K562 (cell line): ENCODE measurements around the gene ULK3. TPM values are rescaled to one million over a fixed set of nuclear protein-coding genes. Genes with fewer than 3 reads are reported as not detected.

Experiments used
- ATAC-seq: fragments of 200-7000 bp; cut with Tn5 transposase; 3 replicates; pipeline ENCODE4 v1.9.1; 2020; ENCODE audit warnings: moderate library complexity
- BruUV-seq: library from RNA; stranded (reverse); fragments of 400-500 nt; replicated peaks from 2 replicates; lab custom pipeline; 2021; lab: Mats Ljungman, UMichigan
- CTCF ChIA-PET: fragments of 300-600 bp; formaldehyde crosslinking; extraction: SDS; loops from one replicate; lab custom pipeline; 2021; ENCODE audit warnings: low intra/inter-chr PET ratio; lab: Yijun Ruan, JAX
- POLR2A ChIA-PET: fragments of 300-600, 350-650 bp; sonication (Branson Sonifier 250); formaldehyde crosslinking; extraction: SDS; loops from one replicate; lab custom pipeline; 2021; ENCODE audit warnings: antibody characterized with exemption, inconsistent platforms; lab: Yijun Ruan, JAX
- DNase-seq, 4 experiments: peaks; one replicate each; pipeline versions ENCODE4 v3.0.0 to v3.0.0-alpha.2; 2011 to 2018; ENCODE audit warnings: low spot score in 3 of 4, mixed read lengths in 3 of 4; ENCODE audit errors: extremely low read depth in 1 of 4
- FAIRE-seq: peaks from 2 replicates; lab custom pipeline; 2011; peaks lifted over from hg19 to GRCh38; lab: Jason Lieb, UNC
- H2AFZ ChIP-seq: 2 replicates; pipeline ENCODE4 v1.6.0; 2011; ENCODE audit warnings: low read depth, low read length, control low read depth, inconsistent platforms
- H3K27ac ChIP-seq: fragments of 200-600 bp; 3 replicates; pipeline ENCODE4 v1.8.0; 2011; ENCODE audit warnings: low read depth, mild to moderate bottlenecking, control low read depth, inconsistent platforms, low read length, moderate library complexity, mixed read lengths; ENCODE audit errors: extremely low read depth
- H3K27me3 ChIP-seq, 2 experiments: fragments of 300-600 bp in 1 of 2; 2 replicates in 1 of 2; 3 replicates in 1 of 2; pipeline versions ENCODE4 v1.6.0 to v1.8.0; 2011; ENCODE audit warnings: inconsistent platforms in 2 of 2, low read length in 2 of 2, mild to moderate bottlenecking in 1 of 2, mixed read lengths in 1 of 2, moderate library complexity in 1 of 2; ENCODE audit not compliant: control insufficient read depth in 2 of 2, insufficient read depth in 2 of 2
- H3K36me3 ChIP-seq: fragments of 300-600 bp; 3 replicates; pipeline ENCODE4 v1.8.0; 2011; ENCODE audit warnings: mild to moderate bottlenecking, low read length, inconsistent platforms; ENCODE audit not compliant: control insufficient read depth, insufficient read depth
- H3K4me1 ChIP-seq, 2 experiments: fragments of 200-600 bp in 1 of 2; replicated peaks in 1 of 2; 2 replicates in 1 of 2; 3 replicates in 1 of 2; pipeline versions ENCODE4 v1.5.1 to v1.8.0; 2011; ENCODE audit warnings: inconsistent platforms in 2 of 2, low read length in 2 of 2, mild to moderate bottlenecking in 1 of 2, mixed read lengths in 1 of 2, moderate library complexity in 1 of 2; ENCODE audit not compliant: control insufficient read depth in 2 of 2, insufficient read depth in 2 of 2
- H3K4me2 ChIP-seq: 2 replicates; pipeline ENCODE4 v1.6.1; 2011; ENCODE audit warnings: low read length, control low read depth, inconsistent platforms, mixed read lengths; ENCODE audit not compliant: insufficient read depth
- H3K4me3 ChIP-seq: fragments of 200-600 bp; sonication (generic), shearing (Covaris generic); 2 replicates; pipeline ENCODE4 v1.5.1; 2016; ENCODE audit warnings: control low read depth, inconsistent platforms
- H3K79me2 ChIP-seq: fragments of 200-600 bp; 3 replicates; pipeline ENCODE4 v1.8.0; 2011; ENCODE audit warnings: low read length, inconsistent platforms; ENCODE audit not compliant: control insufficient read depth, insufficient read depth
- H3K9ac ChIP-seq, 2 experiments: 2 replicates each; pipeline versions ENCODE4 v1.6.0 to v1.6.1; 2011; ENCODE audit warnings: low read depth in 2 of 2, low read length in 2 of 2, control low read depth in 1 of 2, inconsistent platforms in 1 of 2, mild to moderate bottlenecking in 1 of 2, mixed read lengths in 1 of 2; ENCODE audit not compliant: insufficient read depth in 1 of 2
- H3K9me1 ChIP-seq: one replicate; pipeline ENCODE4 v1.6.0; 2011; ENCODE audit warnings: inconsistent platforms, mild to moderate bottlenecking, low read length, moderate library complexity; ENCODE audit not compliant: control insufficient read depth, insufficient read depth
- H3K9me3 ChIP-seq: replicated peaks from 2 replicates; pipeline ENCODE4 v1.5.1; 2011; ENCODE audit warnings: low read depth, low read length, inconsistent platforms; ENCODE audit not compliant: control insufficient read depth, insufficient read depth
- H4K20me1 ChIP-seq: replicated peaks from 2 replicates; pipeline ENCODE4 v1.6.1; 2011; ENCODE audit warnings: low read length, inconsistent platforms, mixed read lengths; ENCODE audit not compliant: control insufficient read depth, insufficient read depth
- CBX3 ChIP-seq, 2 experiments: IDR thresholded peaks; 1 replicate in 1 of 2; 2 replicates in 1 of 2; pipeline ENCODE4 v1.6.1; 2012; ENCODE audit warnings: inconsistent platforms in 2 of 2, low read length in 2 of 2, borderline replicate concordance in 1 of 2, control low read depth in 1 of 2
- HEY1 ChIP-seq: fragments of 250-450 bp; sonication (Bioruptor Pico); IDR thresholded peaks from 2 replicates; pipeline ENCODE4 v1.5.0; 2020; ENCODE audit warnings: mild to moderate bottlenecking, moderate library complexity, borderline replicate concordance
- HMG20B ChIP-seq: fragments of 250-450 bp; sonication (Bioruptor Pico); IDR thresholded peaks from 2 replicates; pipeline ENCODE4 v1.5.0; 2021; ENCODE audit warnings: mild to moderate bottlenecking
- KDM1A ChIP-seq, 2 experiments: fragments of 450-650 bp; IDR thresholded peaks; 2 replicates each; pipeline ENCODE4 v1.6.1; 2016; ENCODE audit warnings: mild to moderate bottlenecking in 2 of 2
- PPARD ChIP-seq: fragments of 250-450 bp; sonication (Bioruptor Pico); IDR thresholded peaks from 2 replicates; pipeline ENCODE4 v1.8.0; 2022; ENCODE audit warnings: inconsistent platforms, mild to moderate bottlenecking, moderate library complexity
- SRSF3 ChIP-seq: fragments of 200-400 bp; formaldehyde crosslinking; IDR thresholded peaks from 2 replicates; pipeline ENCODE4 v1.6.1; 2016; ENCODE audit warnings: mild to moderate bottlenecking, low read length, moderate library complexity; ENCODE audit not compliant: insufficient read depth
- TAF1 ChIP-seq: IDR thresholded peaks from 2 replicates; pipeline ENCODE4 v1.6.1; 2011; ENCODE audit warnings: mild to moderate bottlenecking, low read length, moderate library complexity; ENCODE audit not compliant: insufficient read depth, control insufficient read depth, severe bottlenecking; ENCODE audit errors: extremely low read depth
- XRCC4 ChIP-seq: IDR thresholded peaks from one replicate; pipeline ENCODE4 v1.6.1; 2011; ENCODE audit not compliant: insufficient read depth, insufficient read length; ENCODE audit errors: extremely low read depth
- ZFP36 ChIP-seq: fragments of 150-350 bp; IDR thresholded peaks from 2 replicates; pipeline ENCODE4 v1.6.1; 2018; ENCODE audit warnings: low read length, low read depth; ENCODE audit not compliant: partially characterized antibody
- WGBS: fragments of 100-300 bp; shearing (Covaris generic); methylation state at CpG from one replicate; pipeline ENCODE4 v1.1.6; 2016; ENCODE audit warnings: low coverage, mixed read lengths; ENCODE audit not compliant: insufficient coverage; ENCODE audit errors: missing lambda C conversion rate; 5-methylcytosine and 5-hydroxymethylcytosine counted together
- in situ Hi-C: fragments of 300-500 bp; cut with MboI; formaldehyde crosslinking; loops from 4 replicates; pipeline ENCODE4 v1.15.0; 2018; ENCODE audit warnings: inconsistent platforms, mixed read lengths
- intact Hi-C: fragments of 100-400 bp; cut with micrococcal nuclease; formaldehyde crosslinking; loops from 2 replicates; pipeline ENCODE4 v1.14.2; 2022
- polyA plus RNA-seq, 8 experiments: library from polyadenylated mRNA; depleted of rRNA in 4 of 8; stranded (reverse) in 5 of 8; unstranded in 3 of 8; fragments of >200 nt; fragmentation: Nextera tagmentation in 2 of 8; fragmentation: Illumina TruSeq in 1 of 8; extraction: Ambion mirVana in 2 of 8; extraction: Trizol in 1 of 8; gene quantifications; 2 replicates each; pipeline versions ENCODE4 v1.2.1 to v1.2.3, GENCODE V29; 2011 to 2014; ENCODE audit warnings: inconsistent platforms in 1 of 8, missing spikeins in 1 of 8
- total RNA-seq, 7 experiments: library from RNA; depleted of rRNA in 6 of 7; stranded (reverse); fragments of >200 nt in 6 of 7; fragmentation: Illumina TruSeq in 2 of 7; extraction: Trizol in 2 of 7; gene quantifications; 2 replicates each; pipeline versions ENCODE4 v1.2.1 to v1.2.3, GENCODE V29; 2011 to 2021; ENCODE audit warnings: low replicate concordance in 1 of 7
- TF ChIP-seq, protein P1 (sequence below): sonication (generic); formaldehyde crosslinking; IDR thresholded peaks from 2 replicates; pipeline ENCODE4 v1.8.0; 2022; ENCODE audit warnings: mild to moderate bottlenecking, missing genetic modification reagents, borderline replicate concordance
- TF ChIP-seq, protein P2 (sequence below): fragments of 450-650 bp; formaldehyde crosslinking; IDR thresholded peaks from 2 replicates; pipeline ENCODE4 v1.4.0; 2022; ENCODE audit warnings: missing genetic modification characterization
- TF ChIP-seq, protein P3 (sequence below): sonication (generic); formaldehyde crosslinking; IDR thresholded peaks from 2 replicates; pipeline ENCODE4 v1.8.0; 2022; ENCODE audit warnings: missing genetic modification reagents, mild to moderate bottlenecking, borderline replicate concordance
- TF ChIP-seq, protein P4 (sequence below): fragments of 250-450 bp; sonication (Bioruptor Pico); IDR thresholded peaks from 2 replicates; pipeline ENCODE4 v1.4.0; 2020; ENCODE audit warnings: mild to moderate bottlenecking, moderate library complexity

The ULK3 gene
- total and polyA plus RNA-seq, 9 of the 15 experiments (the other 6 are each of a cell fraction or from before 2014, with no cell fraction given), result 0.68 to 68.0 (median 34.9) TPM

DNA sequence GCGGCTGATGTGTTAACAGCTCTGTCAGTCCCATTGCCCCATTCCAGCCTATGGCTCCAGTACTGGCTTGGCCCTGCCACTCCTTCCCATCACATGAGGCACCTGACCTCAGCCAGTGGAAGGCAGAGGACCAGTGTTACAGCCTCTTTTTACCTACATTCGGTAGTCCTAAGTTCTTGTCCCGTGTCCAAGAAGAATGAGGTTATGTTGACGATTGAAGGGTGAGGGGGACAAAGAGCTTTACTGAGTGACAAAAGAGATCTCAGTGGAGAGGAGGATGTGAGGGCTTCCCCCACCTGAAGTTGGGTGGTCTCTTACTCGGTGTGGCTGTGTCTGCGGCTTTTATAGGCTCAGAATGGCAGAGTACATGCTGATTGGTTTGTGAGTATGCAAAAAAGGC, 39.6 kb upstream of the ULK3 start:
- 38% methylated on average over 6 of the region's 6 CpGs for WGBS
- Histone ChIP-seq H3K4me3 (no peak overlapping the region), H3K4me1 (peaks cover 10% of the 10 kb centered on the region in 2 experiments; a peak in 4 of 5 replicates), H3K9me3 (peaks cover 6% of the 10 kb centered on the region; the same call in 1 of the 2 replicates), H3K4me2 (no peak overlapping the region), H3K27ac (no peak overlapping the region), H3K79me2 (no peaks in the 10 kb centered on the region)
- POLR2A ChIA-PET, result interaction anchor here (0.7 to 1.9 kb wide), 4 partner anchors 9 to 24 kb away, joined by 3 to 6 read pairs (median 4); partner anchors contain the start of genes FAM219B and SCAMP2
- in situ Hi-C loops, result no loop called here
- no peak for FAIRE-seq
- TF ChIP-seq TAF1, result no peak
- no peak for TF ChIP-seq XRCC4
- TF ChIP-seq PPARD (CRISPR knock-in tag), result no peak
- TF ChIP-seq, protein P1, sequence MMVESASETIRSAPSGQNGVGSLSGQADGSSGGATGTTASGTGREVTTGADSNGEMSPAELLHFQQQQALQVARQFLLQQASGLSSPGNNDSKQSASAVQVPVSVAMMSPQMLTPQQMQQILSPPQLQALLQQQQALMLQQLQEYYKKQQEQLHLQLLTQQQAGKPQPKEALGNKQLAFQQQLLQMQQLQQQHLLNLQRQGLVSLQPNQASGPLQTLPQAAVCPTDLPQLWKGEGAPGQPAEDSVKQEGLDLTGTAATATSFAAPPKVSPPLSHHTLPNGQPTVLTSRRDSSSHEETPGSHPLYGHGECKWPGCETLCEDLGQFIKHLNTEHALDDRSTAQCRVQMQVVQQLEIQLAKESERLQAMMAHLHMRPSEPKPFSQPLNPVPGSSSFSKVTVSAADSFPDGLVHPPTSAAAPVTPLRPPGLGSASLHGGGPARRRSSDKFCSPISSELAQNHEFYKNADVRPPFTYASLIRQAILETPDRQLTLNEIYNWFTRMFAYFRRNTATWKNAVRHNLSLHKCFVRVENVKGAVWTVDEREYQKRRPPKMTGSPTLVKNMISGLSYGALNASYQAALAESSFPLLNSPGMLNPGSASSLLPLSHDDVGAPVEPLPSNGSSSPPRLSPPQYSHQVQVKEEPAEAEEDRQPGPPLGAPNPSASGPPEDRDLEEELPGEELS, result no peak
- 0 out of 3 replicates have a peak, but pooled peaks of 1 of the 2 experiments have one; percentile 28 for TF ChIP-seq CBX3 (IDR thresholded peaks at IDR 0.05; ENCODE audit: borderline replicate concordance in 1 of 2, low read length in 2 of 2)
- no peak for TF ChIP-seq KDM1A (IDR thresholded peaks at IDR 0.05)
- TF ChIP-seq, protein P2, sequence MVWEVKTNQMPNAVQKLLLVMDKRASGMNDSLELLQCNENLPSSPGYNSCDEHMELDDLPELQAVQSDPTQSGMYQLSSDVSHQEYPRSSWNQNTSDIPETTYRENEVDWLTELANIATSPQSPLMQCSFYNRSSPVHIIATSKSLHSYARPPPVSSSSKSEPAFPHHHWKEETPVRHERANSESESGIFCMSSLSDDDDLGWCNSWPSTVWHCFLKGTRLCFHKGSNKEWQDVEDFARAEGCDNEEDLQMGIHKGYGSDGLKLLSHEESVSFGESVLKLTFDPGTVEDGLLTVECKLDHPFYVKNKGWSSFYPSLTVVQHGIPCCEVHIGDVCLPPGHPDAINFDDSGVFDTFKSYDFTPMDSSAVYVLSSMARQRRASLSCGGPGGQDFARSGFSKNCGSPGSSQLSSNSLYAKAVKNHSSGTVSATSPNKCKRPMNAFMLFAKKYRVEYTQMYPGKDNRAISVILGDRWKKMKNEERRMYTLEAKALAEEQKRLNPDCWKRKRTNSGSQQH (CRISPR knock-in tag), result no peak
- no peak for TF ChIP-seq SRSF3
- TF ChIP-seq HMG20B (CRISPR knock-in tag), result no peak
- no peak for TF ChIP-seq HEY1
- TF ChIP-seq ZFP36, result peak; percentile 38
- TF ChIP-seq, protein P3, sequence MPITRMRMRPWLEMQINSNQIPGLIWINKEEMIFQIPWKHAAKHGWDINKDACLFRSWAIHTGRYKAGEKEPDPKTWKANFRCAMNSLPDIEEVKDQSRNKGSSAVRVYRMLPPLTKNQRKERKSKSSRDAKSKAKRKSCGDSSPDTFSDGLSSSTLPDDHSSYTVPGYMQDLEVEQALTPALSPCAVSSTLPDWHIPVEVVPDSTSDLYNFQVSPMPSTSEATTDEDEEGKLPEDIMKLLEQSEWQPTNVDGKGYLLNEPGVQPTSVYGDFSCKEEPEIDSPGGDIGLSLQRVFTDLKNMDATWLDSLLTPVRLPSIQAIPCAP (CRISPR knock-in tag), result no peak
- TF ChIP-seq, protein P4, sequence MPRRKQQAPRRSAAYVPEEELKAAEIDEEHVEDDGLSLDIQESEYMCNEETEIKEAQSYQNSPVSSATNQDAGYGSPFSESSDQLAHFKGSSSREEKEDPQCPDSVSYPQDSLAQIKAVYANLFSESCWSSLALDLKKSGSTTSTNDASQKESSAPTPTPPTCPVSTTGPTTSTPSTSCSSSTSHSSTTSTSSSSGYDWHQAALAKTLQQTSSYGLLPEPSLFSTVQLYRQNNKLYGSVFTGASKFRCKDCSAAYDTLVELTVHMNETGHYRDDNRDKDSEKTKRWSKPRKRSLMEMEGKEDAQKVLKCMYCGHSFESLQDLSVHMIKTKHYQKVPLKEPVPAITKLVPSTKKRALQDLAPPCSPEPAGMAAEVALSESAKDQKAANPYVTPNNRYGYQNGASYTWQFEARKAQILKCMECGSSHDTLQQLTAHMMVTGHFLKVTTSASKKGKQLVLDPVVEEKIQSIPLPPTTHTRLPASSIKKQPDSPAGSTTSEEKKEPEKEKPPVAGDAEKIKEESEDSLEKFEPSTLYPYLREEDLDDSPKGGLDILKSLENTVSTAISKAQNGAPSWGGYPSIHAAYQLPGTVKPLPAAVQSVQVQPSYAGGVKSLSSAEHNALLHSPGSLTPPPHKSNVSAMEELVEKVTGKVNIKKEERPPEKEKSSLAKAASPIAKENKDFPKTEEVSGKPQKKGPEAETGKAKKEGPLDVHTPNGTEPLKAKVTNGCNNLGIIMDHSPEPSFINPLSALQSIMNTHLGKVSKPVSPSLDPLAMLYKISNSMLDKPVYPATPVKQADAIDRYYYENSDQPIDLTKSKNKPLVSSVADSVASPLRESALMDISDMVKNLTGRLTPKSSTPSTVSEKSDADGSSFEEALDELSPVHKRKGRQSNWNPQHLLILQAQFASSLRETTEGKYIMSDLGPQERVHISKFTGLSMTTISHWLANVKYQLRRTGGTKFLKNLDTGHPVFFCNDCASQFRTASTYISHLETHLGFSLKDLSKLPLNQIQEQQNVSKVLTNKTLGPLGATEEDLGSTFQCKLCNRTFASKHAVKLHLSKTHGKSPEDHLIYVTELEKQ (CRISPR knock-in tag), result no peak
- TF ChIP-seq, all 486 proteins: peak for 2
- no peaks in the 10 kb centered on the region for H3K27me3 ChIP-seq
- no peaks in the 10 kb centered on the region for H3K36me3 ChIP-seq
- BruUV-seq, result no TSS peak
- H2AFZ ChIP-seq, result no peak overlapping the region
- ATAC-seq, result no peak
- CTCF ChIA-PET, result no interaction called here
- intact Hi-C loops, result no loop called here
- H3K9ac ChIP-seq, result no peak overlapping the region
- H4K20me1 ChIP-seq, result no peaks in the 10 kb centered on the region
- no peak for DNase-seq
- H3K9me1 ChIP-seq, result no peaks in the 10 kb centered on the region
